HG03558 (cell line): ENCODE results near the gene VN1R4.
"Not testable (repeated sequence)": the region's sequence is repeated elsewhere in the genome, so short reads cannot be mapped to it uniquely, and the experiment has no call there.

Experiments used
- ATAC-seq: cut with Tn5 transposase; IDR thresholded peaks from one replicate; pipeline ENCODE4 v1.9.1; 2021; ENCODE audit warnings: moderate number of reproducible peaks; ENCODE audit not compliant: unreplicated experiment; ENCODE audit errors: extremely low read depth

The VN1R4 gene

GRCh38 chr19:53267623-53268022, at the start of gene VN1R4:
Gene VN1R4, minus strand, starts transcription at chr19:53267723. Its CDS starts 58 bp downstream, at chr19:53267665.
- not testable (repeated sequence) for ATAC-seq

- no peak for ATAC-seq
Observed at GRCh38 chr19:53311897-53312296, 44.4 kb upstream of the VN1R4 start.

- no peak for ATAC-seq
Observed at GRCh38 chr19:53311044-53311443, 43.5 kb upstream of the VN1R4 start.

- no peak for ATAC-seq
Observed at GRCh38 chr19:53308339-53308811, 40.9 kb upstream of the VN1R4 start.

GRCh38 chr19:53301341-53301740, 33.8 kb upstream of the VN1R4 start:
- ATAC-seq: not testable (repeated sequence)

- ATAC-seq: no peak
Observed at GRCh38 chr19:53294786-53295441, 27.4 kb upstream of the VN1R4 start.

GRCh38 chr19:53290758-53291549, 23.4 kb upstream of the VN1R4 start:
- ATAC-seq: no peak

GRCh38 chr19:53285087-53285486, 17.6 kb upstream of the VN1R4 start:
- ATAC-seq: no peak

GRCh38 chr19:53281947-53282346, 14.4 kb upstream of the VN1R4 start:
- ATAC-seq: not testable (repeated sequence)

GRCh38 chr19:53275480-53275879, 8.0 kb upstream of the VN1R4 start:
- ATAC-seq: no peak

- no peak for ATAC-seq
Observed at GRCh38 chr19:53272044-53272443, 4.5 kb upstream of the VN1R4 start.

GRCh38 chr19:53269861-53270260, 2.3 kb upstream of the VN1R4 start:
- ATAC-seq: not testable (repeated sequence)

GRCh38 chr19:53257715-53258342, 9.7 kb downstream of the VN1R4 start, which contains the start of gene VN1R2:
Gene VN1R2, plus strand, starts transcription at chr19:53258292. Its CDS starts 84 bp downstream, at chr19:53258376.
- not testable (repeated sequence) for ATAC-seq

- no peak for ATAC-seq
Observed at GRCh38 chr19:53254411-53255341, 12.8 kb downstream of the VN1R4 start, which contains the start of gene ZNF677. Gene ZNF677, minus strand, starts transcription at chr19:53254873. Its CDS starts 3,323 bp downstream, at chr19:53251550.

- ATAC-seq: no peak
Observed at GRCh38 chr19:53246498-53246897, 21.0 kb downstream of the VN1R4 start.

GRCh38 chr19:53237114-53237777, 30.3 kb downstream of the VN1R4 start:
- no peak for ATAC-seq

- ATAC-seq: no peak
Observed at GRCh38 chr19:53224606-53225005, 42.9 kb downstream of the VN1R4 start.

GRCh38 chr19:53222716-53223115, 44.8 kb downstream of the VN1R4 start:
- ATAC-seq: not testable (repeated sequence)
